ENCODE measurements around the gene CEP152.
A peak's percentile ranks its signal among the peaks of the same experiment; 100 is the strongest.
"Not testable (repeated sequence)": the region's sequence is repeated elsewhere in the genome, so short reads cannot be mapped to it uniquely, and the experiment has no call there.

The CEP152 gene

GRCh38 chr15:48796521-48796920, 14.3 kb downstream of the CEP152 start:
- no peak for DNase-seq
- no peak overlapping the region for H3K4me3 Mint-ChIP-seq
- no peak overlapping the region for H3K27ac Mint-ChIP-seq
- H3K36me3 Mint-ChIP-seq = peaks cover 21 to 25% of the 10 kb centered on the region in 2 donors
- no peaks in the 10 kb centered on the region for H3K27me3 Mint-ChIP-seq
- ATAC-seq (replicated peaks) = no peak
- H3K9me3 Mint-ChIP-seq = no peaks in the 10 kb centered on the region
- H3K4me1 Mint-ChIP-seq = peaks cover 14 to 19% of the 10 kb centered on the region in 2 donors

GRCh38 chr15:48795901-48796300, 15.0 kb downstream of the CEP152 start:
- Mint-ChIP-seq H3K9me3 (no peaks in the 10 kb centered on the region), H3K4me3 (no peak overlapping the region), H3K4me1 (peaks cover 11 to 15% of the 10 kb centered on the region in 2 donors), H3K27me3 (no peaks in the 10 kb centered on the region), H3K27ac (no peak overlapping the region), H3K36me3 (peaks cover 21 to 26% of the 10 kb centered on the region in 2 donors)
- DNase-seq = no peak
- ATAC-seq (replicated peaks) = no peak

GRCh38 chr15:48794697-48795134, 16.2 kb downstream of the CEP152 start:
- peak overlapping the region; percentile 92 for H3K27ac Mint-ChIP-seq
- H3K4me3 Mint-ChIP-seq = peak overlapping the region; percentile 33 to 67
- H3K9me3 Mint-ChIP-seq = no peaks in the 10 kb centered on the region
- peak; percentile 97 to 99 for ATAC-seq (replicated peaks)
- peaks cover 11 to 15% of the 10 kb centered on the region in 2 donors for H3K4me1 Mint-ChIP-seq
- peak; percentile 26 for DNase-seq
- peaks cover 26 to 34% of the 10 kb centered on the region in 2 donors for H3K36me3 Mint-ChIP-seq
- no peaks in the 10 kb centered on the region for H3K27me3 Mint-ChIP-seq

- Mint-ChIP-seq H3K4me1 (peaks cover 9 to 13% of the 10 kb centered on the region in 2 donors), H3K4me3 (no peak overlapping the region), H3K36me3 (peaks cover 28 to 38% of the 10 kb centered on the region in 2 donors), H3K27me3 (no peaks in the 10 kb centered on the region), H3K27ac (no peak overlapping the region), H3K9me3 (no peaks in the 10 kb centered on the region)
- DNase-seq = no peak
- no peak for ATAC-seq (replicated peaks)
These were observed 18.5 kb downstream of the CEP152 start for GRCh38 chr15:48792408-48792807.

GRCh38 chr15:48790466-48791115, 20.3 kb downstream of the CEP152 start:
- H3K27me3 Mint-ChIP-seq; DNase-seq; ATAC-seq (replicated peaks); H3K9me3 Mint-ChIP-seq; H3K4me3 Mint-ChIP-seq; H3K4me1 Mint-ChIP-seq; H3K27ac Mint-ChIP-seq: not testable (repeated sequence)
- H3K36me3 Mint-ChIP-seq = peaks cover 26 to 37% of the 10 kb centered on the region in 2 donors

GRCh38 chr15:48785712-48786111, 25.2 kb downstream of the CEP152 start:
- Mint-ChIP-seq H3K36me3 (peaks cover 22 to 47% of the 10 kb centered on the region in 2 donors), H3K4me3 (no peak overlapping the region), H3K27ac (no peak overlapping the region), H3K4me1 (no peaks in the 10 kb centered on the region), H3K9me3 (no peaks in the 10 kb centered on the region), H3K27me3 (no peaks in the 10 kb centered on the region)
- DNase-seq (no peak), ATAC-seq (replicated peaks) (no peak)

- Mint-ChIP-seq H3K4me1 (no peaks in the 10 kb centered on the region), H3K36me3 (peaks cover 24 to 48% of the 10 kb centered on the region in 2 donors), H3K27ac (no peak overlapping the region), H3K9me3 (no peaks in the 10 kb centered on the region), H3K27me3 (no peaks in the 10 kb centered on the region), H3K4me3 (no peak overlapping the region)
- no peak for DNase-seq
- no peak for ATAC-seq (replicated peaks)
These were observed 25.7 kb downstream of the CEP152 start for GRCh38 chr15:48785195-48785594.

- no peak overlapping the region for H3K4me3 Mint-ChIP-seq
- H3K27me3 Mint-ChIP-seq = no peaks in the 10 kb centered on the region
- H3K36me3 Mint-ChIP-seq = peaks cover 25 to 48% of the 10 kb centered on the region in 2 donors
- no peaks in the 10 kb centered on the region for H3K4me1 Mint-ChIP-seq
- H3K27ac Mint-ChIP-seq = no peak overlapping the region
- DNase-seq = no peak
- H3K9me3 Mint-ChIP-seq = no peaks in the 10 kb centered on the region
- no peak for ATAC-seq (replicated peaks)
These were observed 26.1 kb downstream of the CEP152 start for GRCh38 chr15:48784756-48785155.

GRCh38 chr15:48782911-48783310, 28.0 kb downstream of the CEP152 start:
- H3K4me1 Mint-ChIP-seq = no peaks in the 10 kb centered on the region
- no peaks in the 10 kb centered on the region for H3K27me3 Mint-ChIP-seq
- no peak overlapping the region for H3K27ac Mint-ChIP-seq
- ATAC-seq (replicated peaks) (no peak), DNase-seq (no peak)
- no peaks in the 10 kb centered on the region for H3K9me3 Mint-ChIP-seq
- H3K4me3 Mint-ChIP-seq = no peak overlapping the region
- peaks cover 21 to 41% of the 10 kb centered on the region in 2 donors for H3K36me3 Mint-ChIP-seq

- DNase-seq = no peak
- Mint-ChIP-seq H3K27ac (no peak overlapping the region), H3K36me3 (peaks cover 21 to 36% of the 10 kb centered on the region in 2 donors), H3K27me3 (no peaks in the 10 kb centered on the region), H3K4me3 (no peak overlapping the region), H3K9me3 (no peaks in the 10 kb centered on the region), H3K4me1 (no peaks in the 10 kb centered on the region)
- ATAC-seq (replicated peaks) = no peak
These were observed 29.3 kb downstream of the CEP152 start for GRCh38 chr15:48781481-48782081.

GRCh38 chr15:48781017-48781416, 29.9 kb downstream of the CEP152 start:
- DNase-seq (no peak), ATAC-seq (replicated peaks) (no peak)
- Mint-ChIP-seq H3K27ac (no peak overlapping the region), H3K27me3 (no peaks in the 10 kb centered on the region), H3K9me3 (no peaks in the 10 kb centered on the region), H3K4me1 (no peaks in the 10 kb centered on the region), H3K4me3 (no peak overlapping the region), H3K36me3 (peaks cover 20 to 33% of the 10 kb centered on the region in 2 donors)

- DNase-seq (no peak), ATAC-seq (replicated peaks) (no peak)
- H3K4me3 Mint-ChIP-seq = no peak overlapping the region
- H3K27me3 Mint-ChIP-seq = no peaks in the 10 kb centered on the region
- no peaks in the 10 kb centered on the region for H3K4me1 Mint-ChIP-seq
- peaks cover 2 to 9% of the 10 kb centered on the region in 2 donors for H3K9me3 Mint-ChIP-seq
- H3K36me3 Mint-ChIP-seq = peaks cover 29 to 44% of the 10 kb centered on the region in 2 donors
- no peak overlapping the region for H3K27ac Mint-ChIP-seq
These were observed 32.5 kb downstream of the CEP152 start for GRCh38 chr15:48778331-48778730.

GRCh38 chr15:48777645-48778330, 33.1 kb downstream of the CEP152 start:
- Mint-ChIP-seq H3K27ac (no peak overlapping the region), H3K27me3 (no peaks in the 10 kb centered on the region), H3K4me1 (no peaks in the 10 kb centered on the region), H3K9me3 (peaks cover 2 to 9% of the 10 kb centered on the region in 2 donors), H3K4me3 (no peak overlapping the region), H3K36me3 (peaks cover 31 to 47% of the 10 kb centered on the region in 2 donors)
- no peak for ATAC-seq (replicated peaks)
- DNase-seq = no peak

- H3K27me3 Mint-ChIP-seq = no peaks in the 10 kb centered on the region
- DNase-seq (no peak), ATAC-seq (replicated peaks) (no peak)
- peaks cover 2 to 9% of the 10 kb centered on the region in 2 donors for H3K9me3 Mint-ChIP-seq
- H3K4me1 Mint-ChIP-seq = no peaks in the 10 kb centered on the region
- no peak overlapping the region for H3K27ac Mint-ChIP-seq
- H3K4me3 Mint-ChIP-seq = no peak overlapping the region
- H3K36me3 Mint-ChIP-seq = peaks cover 27 to 37% of the 10 kb centered on the region in 2 donors
These were observed 35.3 kb downstream of the CEP152 start for GRCh38 chr15:48775546-48775945.

- H3K36me3 Mint-ChIP-seq = peaks cover 26 to 38% of the 10 kb centered on the region in 2 donors
- H3K27ac Mint-ChIP-seq = no peak overlapping the region
- H3K4me3 Mint-ChIP-seq = no peak overlapping the region
- no peak for ATAC-seq (replicated peaks)
- no peaks in the 10 kb centered on the region for H3K27me3 Mint-ChIP-seq
- peaks cover 2 to 9% of the 10 kb centered on the region in 2 donors for H3K9me3 Mint-ChIP-seq
- DNase-seq = no peak
- H3K4me1 Mint-ChIP-seq = no peaks in the 10 kb centered on the region
These were observed 36.4 kb downstream of the CEP152 start for GRCh38 chr15:48774484-48774883.
